HG02943 (cell line): Measurements from ENCODE around the gene SAMSN1.

Experiments
- ATAC-seq: cut with Tn5 transposase; IDR thresholded peaks from one replicate; pipeline ENCODE4 v1.9.1; 2021; ENCODE audit warnings: mild to moderate bottlenecking, low read depth, moderate library complexity; ENCODE audit not compliant: unreplicated experiment

SAMSN1 gene

GRCh38 chr21:14491269-14491681 is 54.8 kb downstream of the SAMSN1 start:
- ATAC-seq = no peak

GRCh38 chr21:14488672-14489204 is 57.4 kb downstream of the SAMSN1 start:
- ATAC-seq = no peak

- ATAC-seq = no peak
Observed at GRCh38 chr21:14487490-14488432, 58.4 kb downstream of the SAMSN1 start.

- ATAC-seq = no peak
Observed at GRCh38 chr21:14486869-14487268, 59.2 kb downstream of the SAMSN1 start.

GRCh38 chr21:14484188-14485009 is 61.7 kb downstream of the SAMSN1 start:
- ATAC-seq = no peak

- ATAC-seq = no peak
Observed at GRCh38 chr21:14483296-14483695, 62.8 kb downstream of the SAMSN1 start.

- no peak for ATAC-seq
Observed at GRCh38 chr21:14482165-14482564, 64.0 kb downstream of the SAMSN1 start.

- ATAC-seq = no peak
Observed at GRCh38 chr21:14480411-14481031, 65.6 kb downstream of the SAMSN1 start.

- ATAC-seq = no peak
Observed at GRCh38 chr21:14479241-14479786, 66.8 kb downstream of the SAMSN1 start.

GRCh38 chr21:14477841-14478240 is 68.3 kb downstream of the SAMSN1 start:
- ATAC-seq = no peak

- ATAC-seq = no peak
Observed at GRCh38 chr21:14477133-14477532, 69.0 kb downstream of the SAMSN1 start.

- no peak for ATAC-seq
Observed at GRCh38 chr21:14474995-14475394, 71.1 kb downstream of the SAMSN1 start.

GRCh38 chr21:14469641-14470040 is 76.5 kb downstream of the SAMSN1 start:
- no peak for ATAC-seq

GRCh38 chr21:14466715-14467114 is 79.4 kb downstream of the SAMSN1 start:
- ATAC-seq = no peak

GRCh38 chr21:14457762-14458161 is 88.4 kb downstream of the SAMSN1 start:
- no peak for ATAC-seq

- ATAC-seq = no peak
Observed at GRCh38 chr21:14456911-14457310, 89.2 kb downstream of the SAMSN1 start.

GRCh38 chr21:14454016-14455009 is 91.8 kb downstream of the SAMSN1 start:
- ATAC-seq = peak; percentile 69

GRCh38 chr21:14453339-14454015 is 92.6 kb downstream of the SAMSN1 start:
- ATAC-seq = peak; percentile 74
